Liver (tissue), 3 donors: Measurements from ENCODE around the gene RACGAP1.

ENCODE experiments used
- TAF1 ChIP-seq: conservative IDR thresholded peaks from 2 replicates; pipeline ENCODE4 v1.6.1; 2016; ENCODE audit warnings: antibody characterized with exemption, mild to moderate bottlenecking
- YY1 ChIP-seq: IDR thresholded peaks from 2 replicates; pipeline ENCODE4 v1.6.1; 2016; ENCODE audit warnings: antibody characterized with exemption, mild to moderate bottlenecking
- TF ChIP-seq, protein P1 (sequence below): fragments of 150-350 bp; IDR thresholded peaks from 2 replicates; pipeline ENCODE4 v1.5.1; 2017; ENCODE audit warnings: improper control_type of control experiment, low read depth, low read length; ENCODE audit not compliant: missing input control
- donor health status: healthy.
- donor health status: healthy.

DNA sequence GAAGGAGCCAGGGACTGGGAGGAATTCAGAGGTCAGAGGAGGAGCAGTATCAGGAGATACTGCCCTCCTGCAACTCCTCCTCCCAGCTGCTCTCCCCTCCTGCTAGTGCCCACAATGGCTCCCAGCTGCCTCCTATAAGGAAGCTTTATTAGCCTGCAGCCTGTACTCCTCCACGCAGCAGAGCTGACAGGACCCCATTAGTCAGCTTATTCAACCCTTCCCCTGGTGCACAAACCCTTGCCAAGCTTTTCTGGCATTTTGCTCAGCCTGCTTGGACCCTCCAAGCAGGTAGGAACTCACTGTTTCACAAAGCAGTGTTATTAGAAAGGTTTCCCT, 81.7 kb downstream of the RACGAP1 start:
- no peak for TF ChIP-seq TAF1
- TF ChIP-seq, protein P1, sequence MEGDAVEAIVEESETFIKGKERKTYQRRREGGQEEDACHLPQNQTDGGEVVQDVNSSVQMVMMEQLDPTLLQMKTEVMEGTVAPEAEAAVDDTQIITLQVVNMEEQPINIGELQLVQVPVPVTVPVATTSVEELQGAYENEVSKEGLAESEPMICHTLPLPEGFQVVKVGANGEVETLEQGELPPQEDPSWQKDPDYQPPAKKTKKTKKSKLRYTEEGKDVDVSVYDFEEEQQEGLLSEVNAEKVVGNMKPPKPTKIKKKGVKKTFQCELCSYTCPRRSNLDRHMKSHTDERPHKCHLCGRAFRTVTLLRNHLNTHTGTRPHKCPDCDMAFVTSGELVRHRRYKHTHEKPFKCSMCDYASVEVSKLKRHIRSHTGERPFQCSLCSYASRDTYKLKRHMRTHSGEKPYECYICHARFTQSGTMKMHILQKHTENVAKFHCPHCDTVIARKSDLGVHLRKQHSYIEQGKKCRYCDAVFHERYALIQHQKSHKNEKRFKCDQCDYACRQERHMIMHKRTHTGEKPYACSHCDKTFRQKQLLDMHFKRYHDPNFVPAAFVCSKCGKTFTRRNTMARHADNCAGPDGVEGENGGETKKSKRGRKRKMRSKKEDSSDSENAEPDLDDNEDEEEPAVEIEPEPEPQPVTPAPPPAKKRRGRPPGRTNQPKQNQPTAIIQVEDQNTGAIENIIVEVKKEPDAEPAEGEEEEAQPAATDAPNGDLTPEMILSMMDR = no peak
- TF ChIP-seq YY1 = no peak
